ENCODE measurements around the gene MRTFB. TPM values are rescaled to one million over a fixed set of nuclear protein-coding genes. Genes with fewer than 3 reads are reported as not detected.

MRTFB gene
- total and polyA plus RNA-seq, 4 donors: 6.2 to 108 (median 34.3) TPM

GRCh38 chr16:14304891-14305460, 233.9 kb downstream of the MRTFB start:
- ATAC-seq (ENCODE audit: low FRiP score): no peak
- H3K27ac ChIP-seq (ENCODE audit: low read depth in 1 of 2, low read length in 2 of 2): no peak overlapping the region
- H3K4me1 ChIP-seq (ENCODE audit: control insufficient read depth in 1 of 2, insufficient read depth in 2 of 2, low read length in 2 of 2): peaks cover 0 to 1% of the 10 kb centered on the region in 2 donors
- intact Hi-C loops (cut with DNase I): no loop called here
- H3K4me3 ChIP-seq (ENCODE audit: low read length in 2 of 2): no peak overlapping the region
- DNase-seq: peak; percentile 4 to 13
- WGBS, 2 donors: 87 to 93% methylated on average over 12 of the region's 12 CpGs
- no peaks in the 10 kb centered on the region for H3K27me3 ChIP-seq (ENCODE audit: control insufficient read depth in 1 of 2, insufficient read depth in 2 of 2, low read length in 1 of 2)
- no peaks in the 10 kb centered on the region for H3K36me3 ChIP-seq (ENCODE audit: control insufficient read depth in 1 of 2, insufficient read depth in 2 of 2, low read length in 1 of 2)
- H3K9me3 ChIP-seq (ENCODE audit: control insufficient read depth, low read length): no peaks in the 10 kb centered on the region

- Histone ChIP-seq H3K4me3 (ENCODE audit: low read length in 2 of 2) (no peak overlapping the region), H3K27ac (ENCODE audit: low read depth in 1 of 2, low read length in 2 of 2) (peak overlapping the region in 1 of 2 donors; percentile 28), H3K4me1 (ENCODE audit: control insufficient read depth in 1 of 2, insufficient read depth in 2 of 2, low read length in 2 of 2) (peaks cover 0 to 3% of the 10 kb centered on the region in 2 donors), H3K27me3 (ENCODE audit: control insufficient read depth in 1 of 2, insufficient read depth in 2 of 2, low read length in 1 of 2) (no peaks in the 10 kb centered on the region), H3K9me3 (ENCODE audit: control insufficient read depth, low read length) (no peaks in the 10 kb centered on the region), H3K36me3 (ENCODE audit: control insufficient read depth in 1 of 2, insufficient read depth in 2 of 2, low read length in 1 of 2) (no peaks in the 10 kb centered on the region)
- DNase-seq: no peak
- WGBS, 2 donors: 45 to 70% methylated on average over 11 of the region's 11 CpGs
- intact Hi-C loops (cut with DNase I): no loop called here
- ATAC-seq (ENCODE audit: low FRiP score): no peak
Observed at GRCh38 chr16:14306485-14307058, 235.5 kb downstream of the MRTFB start.

- H3K9me3 ChIP-seq (ENCODE audit: control insufficient read depth, low read length): no peaks in the 10 kb centered on the region
- H3K36me3 ChIP-seq (ENCODE audit: control insufficient read depth in 1 of 2, insufficient read depth in 2 of 2, low read length in 1 of 2): no peaks in the 10 kb centered on the region
- H3K27ac ChIP-seq (ENCODE audit: low read depth in 1 of 2, low read length in 2 of 2): peak overlapping the region in 1 of 2 donors; percentile 28
- no peaks in the 10 kb centered on the region for H3K27me3 ChIP-seq (ENCODE audit: control insufficient read depth in 1 of 2, insufficient read depth in 2 of 2, low read length in 1 of 2)
- H3K4me3 ChIP-seq (ENCODE audit: low read length in 2 of 2): no peak overlapping the region
- DNase-seq (peak in 1 of 2 donors; percentile 64), ATAC-seq (ENCODE audit: low FRiP score) (peak; percentile 2)
- 27 to 29% methylated on average over 10 of the region's 10 CpGs for WGBS, 2 donors
- intact Hi-C loops (cut with DNase I): no loop called here
- H3K4me1 ChIP-seq (ENCODE audit: control insufficient read depth in 1 of 2, insufficient read depth in 2 of 2, low read length in 2 of 2): peaks cover 0 to 3% of the 10 kb centered on the region in 2 donors
Observed at GRCh38 chr16:14307059-14307526, 236.0 kb downstream of the MRTFB start.

- Histone ChIP-seq H3K4me1 (ENCODE audit: control insufficient read depth in 1 of 2, insufficient read depth in 2 of 2, low read length in 2 of 2) (peaks cover 0 to 3% of the 10 kb centered on the region in 2 donors), H3K36me3 (ENCODE audit: control insufficient read depth in 1 of 2, insufficient read depth in 2 of 2, low read length in 1 of 2) (no peaks in the 10 kb centered on the region), H3K27me3 (ENCODE audit: control insufficient read depth in 1 of 2, insufficient read depth in 2 of 2, low read length in 1 of 2) (no peaks in the 10 kb centered on the region), H3K9me3 (ENCODE audit: control insufficient read depth, low read length) (no peaks in the 10 kb centered on the region), H3K4me3 (ENCODE audit: low read length in 2 of 2) (no peak overlapping the region), H3K27ac (ENCODE audit: low read depth in 1 of 2, low read length in 2 of 2) (peak overlapping the region in 1 of 2 donors; percentile 10)
- intact Hi-C loops (cut with DNase I): no loop called here
- 5 to 8% methylated on average over 23 of the region's 23 CpGs for WGBS, 2 donors
- peak; percentile 66 for ATAC-seq (ENCODE audit: low FRiP score)
- DNase-seq: peak; percentile 69 to 84
Observed at GRCh38 chr16:14307527-14308367, 236.6 kb downstream of the MRTFB start.

- DNase-seq (no peak), ATAC-seq (ENCODE audit: low FRiP score) (no peak)
- Histone ChIP-seq H3K36me3 (ENCODE audit: control insufficient read depth in 1 of 2, insufficient read depth in 2 of 2, low read length in 1 of 2) (no peaks in the 10 kb centered on the region), H3K27me3 (ENCODE audit: control insufficient read depth in 1 of 2, insufficient read depth in 2 of 2, low read length in 1 of 2) (no peaks in the 10 kb centered on the region), H3K4me1 (ENCODE audit: control insufficient read depth in 1 of 2, insufficient read depth in 2 of 2, low read length in 2 of 2) (peaks cover 0 to 3% of the 10 kb centered on the region in 2 donors), H3K4me3 (ENCODE audit: low read length in 2 of 2) (no peak overlapping the region), H3K9me3 (ENCODE audit: control insufficient read depth, low read length) (no peaks in the 10 kb centered on the region), H3K27ac (ENCODE audit: low read depth in 1 of 2, low read length in 2 of 2) (no peak overlapping the region)
- intact Hi-C loops (cut with DNase I): no loop called here
- WGBS, 2 donors: 76 to 78% methylated on average over 1 of the region's 1 CpG
Observed at GRCh38 chr16:14308368-14308723, 237.2 kb downstream of the MRTFB start.

- intact Hi-C loops (cut with DNase I): no loop called here
- DNase-seq (peak; percentile 30 to 56), ATAC-seq (ENCODE audit: low FRiP score) (no peak)
- no peaks in the 10 kb centered on the region for H3K27me3 ChIP-seq (ENCODE audit: control insufficient read depth in 1 of 2, insufficient read depth in 2 of 2, low read length in 1 of 2)
- H3K27ac ChIP-seq (ENCODE audit: low read depth in 1 of 2, low read length in 2 of 2): no peak overlapping the region
- WGBS, 2 donors: 71 to 79% methylated on average over 26 of the region's 26 CpGs
- no peak overlapping the region for H3K4me3 ChIP-seq (ENCODE audit: low read length in 2 of 2)
- no peaks in the 10 kb centered on the region for H3K9me3 ChIP-seq (ENCODE audit: control insufficient read depth, low read length)
- no peaks in the 10 kb centered on the region for H3K36me3 ChIP-seq (ENCODE audit: control insufficient read depth in 1 of 2, insufficient read depth in 2 of 2, low read length in 1 of 2)
- H3K4me1 ChIP-seq (ENCODE audit: control insufficient read depth in 1 of 2, insufficient read depth in 2 of 2, low read length in 2 of 2): peaks cover 0 to 3% of the 10 kb centered on the region in 2 donors
Observed at GRCh38 chr16:14309001-14309886, 238.1 kb downstream of the MRTFB start.

GRCh38 chr16:14309906-14310305, 238.8 kb downstream of the MRTFB start:
- H3K36me3 ChIP-seq (ENCODE audit: control insufficient read depth in 1 of 2, insufficient read depth in 2 of 2, low read length in 1 of 2): no peaks in the 10 kb centered on the region
- peak in 1 of 2 donors; percentile 74 for DNase-seq
- WGBS, 2 donors: 69 to 79% methylated on average over 10 of the region's 10 CpGs
- H3K27me3 ChIP-seq (ENCODE audit: control insufficient read depth in 1 of 2, insufficient read depth in 2 of 2, low read length in 1 of 2): no peaks in the 10 kb centered on the region
- no peak overlapping the region for H3K4me3 ChIP-seq (ENCODE audit: low read length in 2 of 2)
- ATAC-seq (ENCODE audit: low FRiP score): no peak
- peaks cover 0 to 3% of the 10 kb centered on the region in 2 donors for H3K4me1 ChIP-seq (ENCODE audit: control insufficient read depth in 1 of 2, insufficient read depth in 2 of 2, low read length in 2 of 2)
- no peak overlapping the region for H3K27ac ChIP-seq (ENCODE audit: low read depth in 1 of 2, low read length in 2 of 2)
- intact Hi-C loops (cut with DNase I): no loop called here
- H3K9me3 ChIP-seq (ENCODE audit: control insufficient read depth, low read length): no peaks in the 10 kb centered on the region

- H3K27ac ChIP-seq (ENCODE audit: low read depth in 1 of 2, low read length in 2 of 2): no peak overlapping the region
- no peaks in the 10 kb centered on the region for H3K27me3 ChIP-seq (ENCODE audit: control insufficient read depth in 1 of 2, insufficient read depth in 2 of 2, low read length in 1 of 2)
- no peak overlapping the region for H3K4me3 ChIP-seq (ENCODE audit: low read length in 2 of 2)
- peaks cover 0 to 3% of the 10 kb centered on the region in 2 donors for H3K4me1 ChIP-seq (ENCODE audit: control insufficient read depth in 1 of 2, insufficient read depth in 2 of 2, low read length in 2 of 2)
- no peaks in the 10 kb centered on the region for H3K9me3 ChIP-seq (ENCODE audit: control insufficient read depth, low read length)
- DNase-seq (peak in 1 of 2 donors; percentile 53), ATAC-seq (ENCODE audit: low FRiP score) (no peak)
- WGBS, 2 donors: 19 to 22% methylated on average over 10 of the region's 10 CpGs
- H3K36me3 ChIP-seq (ENCODE audit: control insufficient read depth in 1 of 2, insufficient read depth in 2 of 2, low read length in 1 of 2): no peaks in the 10 kb centered on the region
- intact Hi-C loops (cut with DNase I): no loop called here
Observed at GRCh38 chr16:14310519-14310991, 239.4 kb downstream of the MRTFB start.

All from aorta (tissue), 5 donors.